GM12878 (cell line): ENCODE results near the gene LHFPL3. TPM values are rescaled to one million over a fixed set of nuclear protein-coding genes. Genes with fewer than 3 reads are reported as not detected.

ENCODE experiments used
- ATAC-seq: fragments of 200-7000 bp; cut with Tn5 transposase; 3 replicates; pipeline ENCODE4 v1.9.1; 2020; ENCODE audit warnings: mild to moderate bottlenecking, moderate library complexity
- BruUV-seq: library from RNA; stranded (reverse); fragments of 400-500 nt; replicated peaks from 2 replicates; lab custom pipeline; 2021; lab: Mats Ljungman, UMichigan
- CTCF ChIA-PET: fragments of 300-600 bp; sonication (Branson Sonifier 250); formaldehyde crosslinking; extraction: SDS; loops from one replicate; lab custom pipeline; 2021; ENCODE audit warnings: inconsistent platforms; lab: Yijun Ruan, JAX
- POLR2A ChIA-PET: fragments of 350-600 bp; formaldehyde crosslinking; extraction: SDS; loops from one replicate; lab custom pipeline; 2021; ENCODE audit warnings: inconsistent platforms; lab: Charles Lee
- RAD21 ChIA-PET: fragments of 300-600 bp; sonication (Branson Sonifier 250); formaldehyde crosslinking; loops from one replicate; lab custom pipeline; 2023; ENCODE audit warnings: antibody characterized with exemption; ENCODE audit not compliant: unreplicated experiment; lab: Charles Lee
- SMC1A ChIA-PET: fragments of 300-600 bp; sonication (Branson Sonifier 250); formaldehyde crosslinking; loops from one replicate; lab custom pipeline; 2023; ENCODE audit not compliant: unreplicated experiment, uncharacterized antibody; lab: Charles Lee
- DNase-seq: peaks from one replicate; pipeline ENCODE4 v3.0.0-alpha.2; 2011; ENCODE audit warnings: low read depth, low spot score
- FAIRE-seq: peaks from 3 replicates; lab custom pipeline; 2011; peaks lifted over from hg19 to GRCh38; lab: Jason Lieb, UNC
- H2AFZ ChIP-seq: 2 replicates; pipeline ENCODE4 v1.6.0; 2011; ENCODE audit warnings: low read depth, low read length, control low read depth; ENCODE audit not compliant: control insufficient read depth
- H3K27ac ChIP-seq: 2 replicates; pipeline ENCODE4 v1.5.1; 2011; ENCODE audit warnings: control low read depth; ENCODE audit not compliant: control insufficient read depth, insufficient read depth
- H3K27me3 ChIP-seq, 2 experiments: replicated peaks in 1 of 2; 2 replicates each; pipeline versions ENCODE4 v1.6.0 to v1.6.1; 2011; ENCODE audit warnings: low read length in 1 of 2; ENCODE audit not compliant: control insufficient read depth in 2 of 2, insufficient read depth in 2 of 2
- H3K36me3 ChIP-seq, 2 experiments: 2 replicates each; pipeline ENCODE4 v1.5.1; 2011; ENCODE audit warnings: low read length in 1 of 2; ENCODE audit not compliant: control insufficient read depth in 2 of 2, insufficient read depth in 2 of 2
- H3K4me1 ChIP-seq: 2 replicates; pipeline ENCODE4 v1.6.1; 2011; ENCODE audit warnings: mild to moderate bottlenecking, low read length, moderate library complexity, mixed read lengths; ENCODE audit not compliant: control insufficient read depth, insufficient read depth
- H3K4me2 ChIP-seq: 2 replicates; pipeline ENCODE4 v1.6.0; 2011; ENCODE audit warnings: control low read depth; ENCODE audit not compliant: control insufficient read depth, insufficient read depth
- H3K4me3 ChIP-seq: fragments of 200-600 bp; sonication (generic); 2 replicates; pipeline ENCODE4 v1.5.1; 2016
- H3K79me2 ChIP-seq: 2 replicates; pipeline ENCODE4 v1.6.0; 2011; ENCODE audit warnings: low read length; ENCODE audit not compliant: control insufficient read depth, insufficient read depth
- H3K9ac ChIP-seq: 2 replicates; pipeline ENCODE4 v1.8.0; 2011; ENCODE audit warnings: low read length, control low read depth, mixed read lengths; ENCODE audit not compliant: control insufficient read depth, insufficient read depth
- H3K9me3 ChIP-seq: replicated peaks from 3 replicates; pipeline ENCODE4 v1.5.1; 2011; ENCODE audit warnings: mild to moderate bottlenecking, low read length; ENCODE audit not compliant: control insufficient read depth, insufficient read depth
- H4K20me1 ChIP-seq: 2 replicates; pipeline ENCODE4 v1.6.0; 2011; ENCODE audit not compliant: control insufficient read depth, insufficient read depth
- ATF2 ChIP-seq: IDR thresholded peaks from 2 replicates; pipeline ENCODE4 v1.6.1; 2012; ENCODE audit warnings: low read length, inconsistent platforms
- EGR1 ChIP-seq, 2 experiments: IDR thresholded peaks; 1 replicate in 1 of 2; 2 replicates in 1 of 2; pipeline ENCODE4 v1.6.1; 2011 to 2012; ENCODE audit warnings: low read depth in 2 of 2, low read length in 2 of 2, borderline replicate concordance in 1 of 2, mild to moderate bottlenecking in 1 of 2, moderate library complexity in 1 of 2
- FOXM1 ChIP-seq: IDR thresholded peaks from 2 replicates; pipeline ENCODE4 v1.6.1; 2012; ENCODE audit warnings: low read depth, mild to moderate bottlenecking, inconsistent platforms, low read length, moderate library complexity
- GATAD2B ChIP-seq: fragments of 450-650 bp; conservative IDR thresholded peaks from 2 replicates; pipeline ENCODE4 v1.6.1; 2017; ENCODE audit warnings: low read depth, mild to moderate bottlenecking, moderate library complexity
- MEF2A ChIP-seq: IDR thresholded peaks from 2 replicates; pipeline ENCODE4 v1.6.1; 2011; ENCODE audit warnings: low read depth, mild to moderate bottlenecking, low read length, moderate library complexity; ENCODE audit not compliant: insufficient read depth
- NFYB ChIP-seq: IDR thresholded peaks from 2 replicates; pipeline ENCODE4 v1.6.1; 2011; ENCODE audit warnings: low read depth, mild to moderate bottlenecking, low read length, improper control_type of control experiment, moderate library complexity; ENCODE audit not compliant: insufficient read depth
- NR2F1 ChIP-seq: fragments of 450-650 bp; conservative IDR thresholded peaks from 2 replicates; pipeline ENCODE4 v1.6.1; 2017; ENCODE audit warnings: mild to moderate bottlenecking
- NRF1 ChIP-seq: conservative IDR thresholded peaks from 2 replicates; pipeline ENCODE4 v1.6.1; 2011; ENCODE audit warnings: mild to moderate bottlenecking, low read depth, low read length, improper control_type of control experiment
- RCOR1 ChIP-seq: conservative IDR thresholded peaks from 2 replicates; pipeline ENCODE4 v1.6.1; 2012; ENCODE audit warnings: low read depth, low read length, improper control_type of control experiment
- TAF1 ChIP-seq: IDR thresholded peaks from 2 replicates; pipeline ENCODE4 v1.6.1; 2011; ENCODE audit warnings: mild to moderate bottlenecking, low read depth, low read length, borderline replicate concordance
- ZNF24 ChIP-seq: fragments of 450-650 bp; IDR thresholded peaks from 2 replicates; pipeline ENCODE4 v1.6.1; 2017; ENCODE audit warnings: antibody characterized with exemption, mild to moderate bottlenecking
- WGBS: methylation state at CpG from one replicate; pipeline ENCODE4 v1.1.6; 2016; ENCODE audit warnings: low lambda C conversion rate; ENCODE audit not compliant: insufficient replicate concordance, insufficient coverage; ENCODE audit errors: missing lambda C conversion rate; 5-methylcytosine and 5-hydroxymethylcytosine counted together
- in situ Hi-C: fragments of 300-500 bp; cut with MboI; formaldehyde crosslinking; loops from 9 replicates; pipeline ENCODE4 v1.14.3; 2018; ENCODE audit warnings: mixed read lengths
- intact Hi-C: fragments of 100-400 bp; cut with micrococcal nuclease; formaldehyde crosslinking; loops from one replicate; pipeline ENCODE4 v1.14.2; 2022; ENCODE audit not compliant: unreplicated experiment
- polyA plus RNA-seq, 11 experiments: library from polyadenylated mRNA; depleted of rRNA in 4 of 11; unstranded in 6 of 11; stranded (reverse) in 5 of 11; fragments of >200 nt; fragmentation: Nextera tagmentation in 4 of 11; fragmentation: Illumina TruSeq in 1 of 11; extraction: Ambion mirVana in 4 of 11; extraction: Trizol in 1 of 11; gene quantifications; 1 replicate in 1 of 11; 2 replicates in 10 of 11; pipeline versions ENCODE4 v1.2.1 to v1.2.3, GENCODE V29; 2011 to 2016; ENCODE audit warnings: inconsistent platforms in 2 of 11, missing spikeins in 2 of 11, low read depth in 1 of 11
- total RNA-seq, 4 experiments: library from RNA; depleted of rRNA in 3 of 4; stranded (reverse); fragments of >200 nt in 3 of 4; fragmentation: Illumina TruSeq in 1 of 4; extraction: Trizol in 1 of 4; gene quantifications; 2 replicates each; pipeline versions ENCODE4 v1.2.1 to v1.2.3, GENCODE V29; 2013 to 2021
- TF ChIP-seq, protein P1 (sequence below): IDR thresholded peaks from 2 replicates; pipeline ENCODE4 v1.6.1; 2012; ENCODE audit warnings: low read depth, low read length, improper control_type of control experiment
- TF ChIP-seq, protein P2 (sequence below): fragments of 450-650 bp; conservative IDR thresholded peaks from 2 replicates; pipeline ENCODE4 v1.6.1; 2017; ENCODE audit warnings: mild to moderate bottlenecking, moderate library complexity
- TF ChIP-seq, protein P3 (sequence below): fragments of 450-650 bp; IDR thresholded peaks from 2 replicates; pipeline ENCODE4 v1.6.1; 2018; ENCODE audit warnings: borderline replicate concordance, mild to moderate bottlenecking; ENCODE audit not compliant: partially characterized antibody

LHFPL3 gene
- total and polyA plus RNA-seq, 10 of the 15 experiments (the other 5 are each of a cell fraction or from before 2014, with no cell fraction given), result 0.09 TPM; not detected in 9

- TF ChIP-seq TAF1, result no peak
- TF ChIP-seq, protein P1, sequence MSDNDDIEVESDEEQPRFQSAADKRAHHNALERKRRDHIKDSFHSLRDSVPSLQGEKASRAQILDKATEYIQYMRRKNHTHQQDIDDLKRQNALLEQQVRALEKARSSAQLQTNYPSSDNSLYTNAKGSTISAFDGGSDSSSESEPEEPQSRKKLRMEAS, result no peak
- TF ChIP-seq NR2F1, result no peak
These were observed 29.1 kb upstream of the LHFPL3 start (continued) for GRCh38 chr7:104299323-104299722.

DNA sequence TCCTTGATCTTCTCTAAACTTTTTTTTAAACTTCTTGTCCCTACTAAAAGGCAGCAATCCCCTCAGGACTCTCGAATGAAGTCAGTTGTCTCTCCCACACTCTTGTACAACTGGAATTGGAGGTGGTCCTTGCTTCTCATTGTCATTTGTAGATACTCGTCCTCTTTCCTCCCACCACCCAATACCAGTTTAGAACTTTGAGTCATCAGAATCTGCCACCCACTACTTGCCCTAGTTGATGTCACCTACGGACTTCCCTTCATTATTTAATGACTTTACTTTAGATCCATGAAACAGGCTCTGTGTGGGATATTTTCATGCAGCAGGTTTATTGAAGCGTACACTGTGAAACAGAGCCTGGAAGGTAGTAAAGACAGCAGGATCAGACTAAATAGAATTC is 28.6 kb upstream of the LHFPL3 start:
- H3K9me3 ChIP-seq, result no peaks in the 10 kb centered on the region
- BruUV-seq, result no TSS peak
- no peaks in the 10 kb centered on the region for H4K20me1 ChIP-seq
- ChIA-PET POLR2A (no interaction called here), CTCF (no interaction called here), RAD21 (no interaction called here), SMC1A (no interaction called here)
- no peaks in the 10 kb centered on the region for H3K79me2 ChIP-seq
- H3K9ac ChIP-seq, result no peak overlapping the region
- WGBS, result 0% methylated on average over 4 of the region's 4 CpGs
- in situ Hi-C loops, result no loop called here
- no peak overlapping the region for H3K27ac ChIP-seq
- no peaks in the 10 kb centered on the region for H3K4me1 ChIP-seq
- ATAC-seq (no peak), DNase-seq (no peak), FAIRE-seq (no peak)
- intact Hi-C loops, result no loop called here
- H2AFZ ChIP-seq, result no peak overlapping the region
- no peak overlapping the region for H3K4me2 ChIP-seq
- no peaks in the 10 kb centered on the region for H3K36me3 ChIP-seq
- no peak overlapping the region for H3K4me3 ChIP-seq
- no peaks in the 10 kb centered on the region for H3K27me3 ChIP-seq
- no peak for TF ChIP-seq GATAD2B
- TF ChIP-seq ATF2, result no peak
- TF ChIP-seq, protein P2, sequence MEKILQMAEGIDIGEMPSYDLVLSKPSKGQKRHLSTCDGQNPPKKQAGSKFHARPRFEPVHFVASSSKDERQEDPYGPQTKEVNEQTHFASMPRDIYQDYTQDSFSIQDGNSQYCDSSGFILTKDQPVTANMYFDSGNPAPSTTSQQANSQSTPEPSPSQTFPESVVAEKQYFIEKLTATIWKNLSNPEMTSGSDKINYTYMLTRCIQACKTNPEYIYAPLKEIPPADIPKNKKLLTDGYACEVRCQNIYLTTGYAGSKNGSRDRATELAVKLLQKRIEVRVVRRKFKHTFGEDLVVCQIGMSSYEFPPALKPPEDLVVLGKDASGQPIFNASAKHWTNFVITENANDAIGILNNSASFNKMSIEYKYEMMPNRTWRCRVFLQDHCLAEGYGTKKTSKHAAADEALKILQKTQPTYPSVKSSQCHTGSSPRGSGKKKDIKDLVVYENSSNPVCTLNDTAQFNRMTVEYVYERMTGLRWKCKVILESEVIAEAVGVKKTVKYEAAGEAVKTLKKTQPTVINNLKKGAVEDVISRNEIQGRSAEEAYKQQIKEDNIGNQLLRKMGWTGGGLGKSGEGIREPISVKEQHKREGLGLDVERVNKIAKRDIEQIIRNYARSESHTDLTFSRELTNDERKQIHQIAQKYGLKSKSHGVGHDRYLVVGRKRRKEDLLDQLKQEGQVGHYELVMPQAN, result no peak
- no peak for TF ChIP-seq FOXM1
- no peak for TF ChIP-seq MEF2A
- TF ChIP-seq ZNF24, result no peak
- TF ChIP-seq EGR1 (IDR thresholded peaks at IDR 0.05; ENCODE audit: borderline replicate concordance in 1 of 2, low read depth in 2 of 2, low read length in 2 of 2), result no peak
- no peak for TF ChIP-seq NFYB
- no peak for TF ChIP-seq RCOR1
- TF ChIP-seq, protein P3, sequence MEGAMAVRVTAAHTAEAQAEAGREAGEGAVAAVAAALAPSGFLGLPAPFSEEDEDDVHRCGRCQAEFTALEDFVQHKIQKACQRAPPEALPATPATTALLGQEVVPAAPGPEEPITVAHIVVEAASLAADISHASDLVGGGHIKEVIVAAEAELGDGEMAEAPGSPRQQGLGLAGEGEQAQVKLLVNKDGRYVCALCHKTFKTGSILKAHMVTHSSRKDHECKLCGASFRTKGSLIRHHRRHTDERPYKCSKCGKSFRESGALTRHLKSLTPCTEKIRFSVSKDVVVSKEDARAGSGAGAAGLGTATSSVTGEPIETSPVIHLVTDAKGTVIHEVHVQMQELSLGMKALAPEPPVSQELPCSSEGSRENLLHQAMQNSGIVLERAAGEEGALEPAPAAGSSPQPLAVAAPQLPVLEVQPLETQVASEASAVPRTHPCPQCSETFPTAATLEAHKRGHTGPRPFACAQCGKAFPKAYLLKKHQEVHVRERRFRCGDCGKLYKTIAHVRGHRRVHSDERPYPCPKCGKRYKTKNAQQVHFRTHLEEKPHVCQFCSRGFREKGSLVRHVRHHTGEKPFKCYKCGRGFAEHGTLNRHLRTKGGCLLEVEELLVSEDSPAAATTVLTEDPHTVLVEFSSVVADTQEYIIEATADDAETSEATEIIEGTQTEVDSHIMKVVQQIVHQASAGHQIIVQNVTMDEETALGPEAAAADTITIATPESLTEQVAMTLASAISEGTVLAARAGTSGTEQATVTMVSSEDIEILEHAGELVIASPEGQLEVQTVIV, result no peak
- no peak for TF ChIP-seq NRF1
